Measurements from ENCODE around the gene LIMS1. TPM values are rescaled to one million over a fixed set of nuclear protein-coding genes. Genes with fewer than 3 reads are reported as not detected.

LIMS1 gene
- total RNA-seq, 1 donor from 2014 or later, result 97.6 TPM

DNA sequence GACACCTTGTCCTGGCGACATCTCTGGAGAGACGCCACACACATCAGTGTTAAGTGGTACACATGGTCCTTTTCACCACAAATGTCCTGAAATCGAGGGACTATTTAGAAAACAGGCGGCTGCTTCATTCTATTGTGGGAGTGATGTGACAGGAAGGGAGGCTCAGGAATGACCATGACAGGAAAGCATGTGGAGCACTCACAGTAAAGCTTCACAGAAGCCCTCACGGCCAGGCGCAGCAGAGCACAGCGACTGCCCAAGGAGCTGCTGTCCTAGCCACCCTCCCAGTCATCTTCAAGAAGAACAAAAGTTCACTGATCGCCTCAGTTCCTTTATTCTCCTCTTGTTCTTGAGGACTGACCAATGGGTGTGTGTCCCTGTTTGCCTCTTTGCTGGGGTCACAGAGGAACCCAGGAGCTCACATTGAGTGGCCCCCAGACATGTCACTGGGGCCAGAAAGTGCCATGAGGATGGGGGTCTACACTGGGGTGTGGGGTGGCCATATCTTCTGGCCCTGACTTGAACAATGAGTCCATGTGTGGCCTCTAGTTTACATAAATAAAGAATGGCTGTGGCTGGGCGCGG is 100.4 kb downstream of the LIMS1 start:
- Histone ChIP-seq H3K4me1 (peaks cover 73% of the 10 kb centered on the region), H3K9me3 (no peaks in the 10 kb centered on the region), H3K4me3 (no peak overlapping the region), H3K36me3 (no peaks in the 10 kb centered on the region), H3K27ac (peak overlapping the region; percentile 74), H3K27me3 (no peaks in the 10 kb centered on the region)
- ATAC-seq, result no peak
- TF ChIP-seq, protein P1, sequence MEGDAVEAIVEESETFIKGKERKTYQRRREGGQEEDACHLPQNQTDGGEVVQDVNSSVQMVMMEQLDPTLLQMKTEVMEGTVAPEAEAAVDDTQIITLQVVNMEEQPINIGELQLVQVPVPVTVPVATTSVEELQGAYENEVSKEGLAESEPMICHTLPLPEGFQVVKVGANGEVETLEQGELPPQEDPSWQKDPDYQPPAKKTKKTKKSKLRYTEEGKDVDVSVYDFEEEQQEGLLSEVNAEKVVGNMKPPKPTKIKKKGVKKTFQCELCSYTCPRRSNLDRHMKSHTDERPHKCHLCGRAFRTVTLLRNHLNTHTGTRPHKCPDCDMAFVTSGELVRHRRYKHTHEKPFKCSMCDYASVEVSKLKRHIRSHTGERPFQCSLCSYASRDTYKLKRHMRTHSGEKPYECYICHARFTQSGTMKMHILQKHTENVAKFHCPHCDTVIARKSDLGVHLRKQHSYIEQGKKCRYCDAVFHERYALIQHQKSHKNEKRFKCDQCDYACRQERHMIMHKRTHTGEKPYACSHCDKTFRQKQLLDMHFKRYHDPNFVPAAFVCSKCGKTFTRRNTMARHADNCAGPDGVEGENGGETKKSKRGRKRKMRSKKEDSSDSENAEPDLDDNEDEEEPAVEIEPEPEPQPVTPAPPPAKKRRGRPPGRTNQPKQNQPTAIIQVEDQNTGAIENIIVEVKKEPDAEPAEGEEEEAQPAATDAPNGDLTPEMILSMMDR (IDR thresholded peaks at IDR 0.05), result no peak
- intact Hi-C loops (cut with DNase I), result no loop called here
- no peak for DNase-seq

DNA sequence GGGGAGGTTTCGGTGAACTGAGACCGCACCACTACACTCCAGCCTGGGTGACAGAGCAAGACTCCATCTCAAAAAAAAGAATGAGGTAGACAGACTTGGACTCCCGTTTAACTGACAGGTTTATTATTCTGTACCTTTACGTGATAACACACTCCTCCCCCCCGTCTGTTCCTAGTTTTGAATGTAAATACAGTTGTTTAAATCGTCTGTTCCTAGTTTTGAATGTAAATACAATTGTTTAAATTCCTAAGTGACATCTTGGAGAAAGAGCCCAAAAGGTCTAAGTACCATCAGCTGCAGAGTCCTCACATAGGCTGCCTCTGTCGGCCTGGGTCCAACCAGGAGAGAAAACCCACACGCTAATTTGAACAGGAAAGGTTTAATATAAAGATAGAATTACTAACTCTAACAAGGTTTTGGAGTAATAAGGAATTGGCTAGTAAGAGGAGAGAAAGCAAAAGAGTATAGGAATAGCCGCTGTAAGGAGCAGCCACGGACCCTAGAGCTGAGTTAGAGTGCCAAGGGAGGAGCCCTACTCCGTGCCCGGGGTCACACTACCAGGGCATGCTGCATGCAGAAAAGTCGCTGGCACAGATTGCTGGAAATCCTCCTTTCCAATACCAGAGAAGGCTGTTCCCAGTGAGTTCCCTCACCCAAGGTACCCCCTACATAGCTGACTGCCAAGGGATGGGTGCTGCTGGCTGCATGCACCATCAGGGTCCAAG is 101.5 kb downstream of the LIMS1 start:
- DNase-seq (no peak), ATAC-seq (peak; percentile 2)
- H3K4me1 ChIP-seq, result peaks cover 82% of the 10 kb centered on the region
- TF ChIP-seq, protein P1 (IDR thresholded peaks at IDR 0.05), result no peak
- no peak overlapping the region for H3K4me3 ChIP-seq
- no peaks in the 10 kb centered on the region for H3K36me3 ChIP-seq
- peak overlapping the region; percentile 74 for H3K27ac ChIP-seq
- H3K9me3 ChIP-seq, result no peaks in the 10 kb centered on the region
- intact Hi-C loops (cut with DNase I), result no loop called here
- no peaks in the 10 kb centered on the region for H3K27me3 ChIP-seq

DNA sequence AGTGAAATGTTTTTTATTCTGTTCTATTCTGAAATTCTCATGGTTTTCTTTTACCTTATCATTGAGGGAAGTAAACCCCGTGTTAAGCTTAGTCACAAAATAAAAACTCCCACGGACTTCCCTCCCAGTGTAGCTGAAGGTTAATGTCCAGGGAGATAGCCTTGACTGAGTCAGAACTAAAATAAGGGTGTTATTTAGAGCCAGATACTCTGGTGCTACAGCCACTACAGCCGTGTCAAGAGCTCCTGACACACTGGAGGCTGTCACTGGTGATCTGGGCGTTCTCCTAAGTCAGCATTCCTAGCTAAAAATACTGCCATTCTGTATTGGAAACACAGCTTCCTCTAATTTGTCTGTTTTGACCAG is 103.0 kb downstream of the LIMS1 start:
- H3K27ac ChIP-seq, result peak overlapping the region; percentile 66
- no peaks in the 10 kb centered on the region for H3K36me3 ChIP-seq
- H3K4me1 ChIP-seq, result peaks cover 78% of the 10 kb centered on the region
- DNase-seq (no peak), ATAC-seq (peak; percentile 85)
- H3K4me3 ChIP-seq, result no peak overlapping the region
- TF ChIP-seq, protein P1 (IDR thresholded peaks at IDR 0.05), result no peak
- intact Hi-C loops (cut with DNase I), result no loop called here
- H3K9me3 ChIP-seq, result no peaks in the 10 kb centered on the region
- H3K27me3 ChIP-seq, result no peaks in the 10 kb centered on the region

GRCh38 chr2:108640731-108641130 is 106.5 kb downstream of the LIMS1 start:
- no peak for DNase-seq
- ATAC-seq, result peak; percentile 8
- Histone ChIP-seq H3K27me3 (no peaks in the 10 kb centered on the region), H3K4me3 (no peak overlapping the region), H3K9me3 (no peaks in the 10 kb centered on the region), H3K36me3 (no peaks in the 10 kb centered on the region), H3K4me1 (peaks cover 46% of the 10 kb centered on the region), H3K27ac (no peak overlapping the region)
- TF ChIP-seq, protein P1 (IDR thresholded peaks at IDR 0.05), result no peak
- intact Hi-C loops (cut with DNase I), result no loop called here

DNA sequence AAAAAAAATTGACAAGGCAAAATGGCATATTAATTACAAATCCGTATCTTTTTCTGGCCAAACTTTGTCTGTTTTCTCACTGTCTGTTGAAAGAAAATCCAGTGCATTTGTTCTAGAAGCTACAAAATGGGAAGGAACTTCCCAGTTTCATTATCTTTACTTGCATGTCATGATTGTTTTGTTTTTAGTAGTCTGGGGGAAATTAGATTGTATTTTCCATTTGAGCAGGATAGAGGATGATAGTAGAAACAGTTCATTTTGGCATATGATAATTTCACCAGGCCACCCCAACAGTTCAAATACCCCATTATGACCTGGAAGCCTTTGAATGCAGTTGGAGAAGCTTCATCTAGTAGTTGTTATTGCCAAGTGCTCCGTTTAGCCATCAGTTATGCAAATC is 107.5 kb downstream of the LIMS1 start:
- H3K4me1 ChIP-seq, result peaks cover 36% of the 10 kb centered on the region
- peak overlapping the region; percentile 39 for H3K27ac ChIP-seq
- H3K4me3 ChIP-seq, result no peak overlapping the region
- ATAC-seq, result no peak
- intact Hi-C loops (cut with DNase I), result no loop called here
- no peak for DNase-seq
- no peaks in the 10 kb centered on the region for H3K36me3 ChIP-seq
- no peaks in the 10 kb centered on the region for H3K9me3 ChIP-seq
- no peaks in the 10 kb centered on the region for H3K27me3 ChIP-seq
- TF ChIP-seq, protein P1 (IDR thresholded peaks at IDR 0.05), result no peak
